SKM-1 (cell line): ENCODE measurements around the gene CLCN3.
"Not testable (repeated sequence)": the region's sequence is repeated elsewhere in the genome, so short reads cannot be mapped to it uniquely, and the experiment has no call there.

Experiments used
- DNase-seq: peaks from one replicate; lab custom pipeline; 2025; ENCODE audit not compliant: unreplicated experiment; lab: John Stamatoyannopoulos, UW

Gene CLCN3

DNA sequence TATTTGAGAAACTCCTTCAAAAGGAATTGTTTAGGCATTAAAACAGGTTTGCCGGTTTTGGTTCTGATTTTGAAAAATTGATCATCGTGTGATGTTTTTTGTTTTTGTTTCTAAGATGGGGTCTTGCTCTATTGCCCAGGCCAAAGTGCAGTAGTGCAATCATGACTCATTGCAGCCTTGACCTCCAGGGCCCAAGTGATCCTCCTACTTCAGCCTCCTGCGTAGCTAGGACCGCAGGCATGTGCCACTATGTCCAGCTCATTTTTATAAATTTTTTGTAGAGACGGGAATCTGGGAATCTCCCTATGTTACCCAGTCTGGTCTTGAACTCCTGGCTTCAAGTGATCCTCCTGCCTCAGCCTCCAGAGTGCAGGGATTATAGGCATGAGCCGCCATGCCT is 35.0 kb downstream of the CLCN3 start:
- DNase-seq, result no peak

DNA sequence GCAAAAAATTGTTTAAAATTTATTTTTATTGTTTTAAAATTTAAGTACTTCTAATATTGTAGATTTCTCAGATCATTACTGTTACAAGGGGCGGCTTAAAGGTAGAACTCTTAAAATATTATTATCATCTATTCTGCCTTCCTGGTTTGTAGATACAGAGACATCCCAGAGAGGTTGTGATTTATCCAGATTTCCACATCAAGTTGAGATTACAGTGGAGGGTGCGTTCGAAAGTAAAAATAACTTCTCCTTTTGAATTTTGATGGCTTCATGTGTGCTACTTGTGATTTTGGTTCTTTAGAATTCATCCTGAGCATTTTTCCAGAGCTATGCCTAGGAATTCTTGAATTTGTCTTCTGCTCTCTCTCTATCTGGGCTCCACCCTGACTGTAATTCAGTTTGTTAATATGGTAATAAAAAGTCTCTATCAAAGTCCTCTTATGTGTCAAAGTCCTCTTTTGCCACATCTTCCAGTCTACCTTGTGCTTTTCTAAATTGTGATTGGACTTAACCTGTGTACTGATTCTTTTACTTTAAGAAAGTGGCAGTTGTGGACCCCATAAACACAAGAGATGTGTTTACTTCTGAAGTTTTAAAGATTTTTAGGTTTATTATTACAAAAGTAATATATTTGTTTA is 37.2 kb downstream of the CLCN3 start:
- no peak for DNase-seq

DNA sequence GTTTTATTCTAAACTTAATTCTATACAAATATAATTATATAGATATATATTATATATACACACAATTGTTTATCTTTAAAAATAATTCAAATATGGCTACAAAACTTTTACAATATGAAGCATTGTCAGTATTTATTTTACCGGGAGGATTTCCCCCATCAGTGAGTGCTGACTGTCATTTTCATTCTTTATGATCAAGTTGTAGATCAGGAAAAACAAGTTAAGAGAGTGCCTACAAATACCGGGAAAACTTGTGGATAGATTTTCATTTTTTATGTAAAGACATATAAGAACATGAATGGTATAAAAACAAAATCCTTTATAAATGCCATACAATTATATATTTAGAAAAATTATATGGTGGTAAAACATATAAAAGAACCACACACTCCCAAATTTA is 37.8 kb downstream of the CLCN3 start:
- no peak for DNase-seq

DNA sequence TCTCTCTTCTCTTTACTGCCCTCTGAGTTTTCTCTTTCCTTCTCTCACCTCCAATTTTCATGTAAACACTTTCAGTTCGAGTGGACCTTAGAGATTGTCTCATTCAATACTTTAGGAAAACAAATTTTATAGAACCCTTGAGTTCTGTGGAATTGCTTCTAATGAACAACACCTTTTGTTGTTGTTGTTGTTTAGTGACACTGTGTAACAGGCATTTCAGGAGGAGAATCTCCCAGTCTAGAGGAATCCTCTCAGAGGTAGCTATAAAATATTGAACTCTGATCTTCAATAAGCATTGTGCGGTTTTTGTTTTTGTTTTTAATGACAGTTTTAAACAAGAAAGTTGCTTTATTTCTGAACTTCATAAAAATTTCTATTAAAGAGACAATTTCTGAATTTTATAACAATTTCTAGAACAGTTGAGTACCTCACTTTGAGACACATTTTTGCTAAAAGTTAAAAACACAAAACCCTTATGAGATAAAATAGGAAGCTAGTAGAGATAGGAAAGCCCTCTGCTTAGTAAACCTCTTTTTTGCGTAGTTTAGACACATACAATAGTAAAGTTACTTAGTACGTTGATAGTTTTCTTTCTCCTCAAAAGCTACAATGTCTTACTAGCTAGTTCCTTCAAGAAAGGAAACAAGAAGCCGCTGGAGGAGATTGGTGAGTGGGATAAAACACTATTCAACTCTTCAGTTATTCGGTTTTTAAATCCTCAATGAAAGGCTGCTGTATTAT is 38.8 kb downstream of the CLCN3 start:
- DNase-seq, result no peak

DNA sequence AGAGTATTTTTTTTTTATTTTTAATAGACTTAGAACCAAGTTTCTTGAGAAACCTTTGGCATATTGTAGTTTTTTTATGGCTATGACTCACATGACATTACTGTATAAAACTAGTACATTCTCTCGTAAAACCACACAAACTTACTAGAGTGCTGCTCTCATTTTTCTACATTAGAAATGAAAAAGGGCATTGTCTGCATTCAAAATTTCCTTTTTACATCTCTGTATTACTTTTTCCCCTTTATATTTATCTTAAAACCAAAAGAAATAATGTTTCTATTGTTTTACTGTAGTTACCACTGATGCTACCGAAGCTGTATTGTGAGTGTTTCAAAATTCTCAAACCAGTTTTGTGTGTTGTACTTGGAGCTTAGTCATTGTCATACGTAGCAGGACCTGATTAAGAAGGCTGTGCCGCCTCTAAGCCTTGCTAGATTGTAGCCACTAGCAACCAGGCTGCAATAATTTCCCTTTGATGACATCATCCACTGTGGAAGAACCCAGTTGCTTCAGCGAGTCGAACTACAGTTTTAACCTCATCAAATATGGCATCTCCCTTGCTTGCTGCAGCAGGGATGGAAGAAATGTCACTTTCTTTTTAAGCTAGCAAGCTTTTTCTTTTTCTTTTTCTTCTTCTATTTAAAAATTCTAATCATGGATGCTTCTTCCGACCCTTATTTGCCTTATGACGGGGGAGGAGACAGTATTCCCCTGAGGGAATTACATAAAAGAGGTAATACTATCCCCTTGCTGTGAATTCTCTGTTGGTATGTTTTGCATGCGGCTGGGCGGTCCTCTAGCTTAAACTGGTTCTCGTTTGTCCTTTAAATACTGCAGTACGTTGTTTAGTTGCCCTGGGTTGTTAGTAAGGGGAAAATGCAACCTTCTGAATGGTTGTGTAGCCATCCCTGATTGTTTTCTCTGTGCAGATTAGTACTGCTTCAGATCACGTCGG is 39.6 kb downstream of the CLCN3 start:
- DNase-seq, result no peak

DNA sequence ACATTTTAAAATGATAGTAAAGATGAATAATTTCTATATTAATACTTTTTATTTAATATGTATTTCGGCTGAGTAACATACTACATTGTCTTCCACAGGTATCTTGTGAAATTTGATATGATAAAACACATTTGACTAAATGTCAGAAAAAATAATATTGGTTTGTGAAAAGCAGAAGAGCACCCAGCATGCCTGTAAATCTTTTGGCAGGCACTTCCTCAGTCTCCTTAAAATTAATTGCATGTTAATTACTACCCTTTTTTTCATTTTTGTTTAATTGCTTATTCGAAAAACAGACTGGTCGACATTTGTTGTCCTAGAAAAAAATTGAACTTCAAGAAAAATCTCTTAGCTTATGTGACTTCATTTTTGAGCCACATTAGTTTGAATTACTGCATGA is 40.6 kb downstream of the CLCN3 start:
- DNase-seq, result no peak

DNA sequence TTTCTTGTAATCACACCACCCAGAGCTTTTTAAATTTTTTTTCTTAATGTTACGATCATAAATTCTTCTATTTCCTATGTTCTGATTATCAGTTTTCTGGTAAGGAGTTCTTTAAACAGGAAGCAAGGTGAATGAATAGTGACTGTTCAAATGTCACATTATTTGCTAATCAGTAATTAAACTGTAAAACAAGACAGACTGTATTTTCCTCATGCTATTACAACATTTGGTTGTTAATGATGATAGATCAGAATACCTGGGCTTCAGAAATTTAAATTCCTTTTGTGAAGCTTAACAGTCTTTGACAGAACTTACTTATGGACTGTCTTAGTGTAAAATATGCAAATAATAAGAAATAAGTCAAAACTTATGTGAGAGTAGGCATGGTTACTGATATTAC is 41.4 kb downstream of the CLCN3 start:
- DNase-seq, result no peak

DNA sequence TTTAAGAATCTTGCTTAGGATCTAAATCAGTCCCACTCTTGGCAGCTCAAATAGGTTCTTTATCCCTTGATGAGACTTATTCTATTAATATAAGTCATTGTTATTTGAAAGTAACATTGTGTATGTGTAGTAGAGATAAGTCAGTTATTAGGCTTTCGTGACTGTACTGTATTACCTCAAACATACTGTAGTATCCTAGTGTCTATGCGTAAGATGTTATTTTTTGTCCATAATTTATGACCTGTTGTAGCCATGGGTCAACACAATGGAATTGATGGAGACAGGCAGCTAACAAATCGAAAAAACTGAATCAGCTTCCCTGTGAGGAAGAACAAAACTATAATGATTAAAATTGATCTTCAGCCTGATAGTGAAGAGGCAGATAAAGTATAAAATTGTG is 41.8 kb downstream of the CLCN3 start:
- DNase-seq, result no peak

DNA sequence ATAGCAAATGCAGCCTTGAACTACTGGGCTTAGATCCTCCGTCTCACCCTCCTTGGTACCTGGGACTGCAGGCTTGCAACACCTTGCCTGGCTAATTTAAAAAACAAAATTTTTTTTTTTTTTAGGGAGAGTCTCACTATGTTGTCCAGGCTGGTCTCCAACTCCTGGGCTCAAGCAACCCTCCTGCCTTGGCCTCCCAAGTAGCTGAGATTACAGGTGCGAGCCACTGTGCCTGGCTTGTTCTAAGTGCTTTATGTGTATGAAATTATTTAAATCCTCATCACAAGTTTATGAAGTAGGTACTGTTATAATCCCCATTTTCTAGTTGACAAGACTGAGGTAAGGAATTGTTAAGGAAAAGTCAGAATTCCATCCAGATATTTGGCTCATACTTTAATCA is 43.0 kb downstream of the CLCN3 start:
- DNase-seq, result no peak

DNA sequence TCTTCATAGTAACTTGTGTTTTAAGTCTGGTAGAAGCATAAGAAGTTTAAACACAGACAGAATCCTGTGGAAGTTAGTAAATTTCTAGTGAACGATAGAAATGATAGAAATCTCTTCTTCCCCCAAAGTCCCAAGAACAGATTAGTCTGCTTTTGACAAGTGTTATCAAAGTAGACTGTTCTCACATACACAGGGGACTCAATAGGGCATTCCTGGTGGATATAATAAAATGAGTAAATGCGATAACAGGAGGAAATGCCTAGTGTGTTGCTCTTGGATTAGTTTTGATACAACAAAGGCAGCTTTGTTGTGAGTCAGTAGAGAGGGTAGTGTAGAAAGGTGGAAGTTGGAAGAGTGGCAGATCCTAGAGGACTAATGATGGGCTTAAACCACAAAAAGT is 43.5 kb downstream of the CLCN3 start:
- DNase-seq, result no peak

DNA sequence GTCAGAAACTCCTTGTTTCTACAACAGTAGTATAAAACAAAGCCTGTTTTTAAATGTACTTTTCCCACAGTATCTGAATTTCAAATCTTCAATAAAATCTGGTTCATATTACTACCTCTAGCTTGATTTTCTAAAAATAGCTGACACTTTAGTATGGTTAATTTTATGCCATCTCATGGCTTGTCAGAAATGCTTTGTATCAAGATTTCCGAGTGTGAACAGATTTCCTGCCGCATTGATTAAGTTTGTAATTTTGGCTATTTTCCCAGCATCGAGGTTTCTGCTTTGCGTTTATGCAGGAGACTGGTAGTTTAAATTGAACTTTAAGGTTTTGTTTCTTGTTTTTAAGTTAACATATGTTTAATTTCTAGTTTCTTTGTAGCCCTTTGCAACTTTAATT is 44.2 kb downstream of the CLCN3 start:
- no peak for DNase-seq

DNA sequence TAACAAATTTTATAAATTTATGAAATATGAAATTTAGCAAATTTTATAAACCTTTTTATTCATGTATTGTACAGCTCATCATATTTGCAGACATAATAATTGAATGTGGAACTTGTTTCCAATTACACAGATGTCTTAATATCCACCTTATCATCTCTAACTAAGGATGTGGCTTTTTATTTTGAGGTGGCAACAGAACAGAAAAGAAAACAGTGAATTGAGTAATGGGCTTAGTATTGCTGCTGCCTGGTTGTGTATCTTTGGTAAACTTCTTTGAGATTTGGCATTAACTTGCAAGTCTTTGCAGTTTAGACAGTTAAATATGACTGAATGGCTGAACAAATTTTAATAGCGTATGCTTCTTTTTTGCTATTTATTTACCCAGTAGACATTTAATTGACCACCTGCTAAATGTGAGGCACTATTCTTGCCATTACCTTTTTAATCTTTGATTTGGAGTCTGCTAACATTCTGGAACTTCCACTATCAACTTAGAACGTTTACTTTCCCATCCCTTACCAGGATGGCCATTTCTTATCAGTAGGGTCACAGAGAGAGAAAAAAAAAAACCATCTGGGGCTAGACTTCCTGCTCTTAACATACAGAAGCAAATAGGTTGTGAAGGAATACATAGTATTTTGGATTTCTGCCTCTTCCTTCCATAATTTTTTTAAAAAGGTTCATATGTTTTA is 44.8 kb downstream of the CLCN3 start:
- no peak for DNase-seq

DNA sequence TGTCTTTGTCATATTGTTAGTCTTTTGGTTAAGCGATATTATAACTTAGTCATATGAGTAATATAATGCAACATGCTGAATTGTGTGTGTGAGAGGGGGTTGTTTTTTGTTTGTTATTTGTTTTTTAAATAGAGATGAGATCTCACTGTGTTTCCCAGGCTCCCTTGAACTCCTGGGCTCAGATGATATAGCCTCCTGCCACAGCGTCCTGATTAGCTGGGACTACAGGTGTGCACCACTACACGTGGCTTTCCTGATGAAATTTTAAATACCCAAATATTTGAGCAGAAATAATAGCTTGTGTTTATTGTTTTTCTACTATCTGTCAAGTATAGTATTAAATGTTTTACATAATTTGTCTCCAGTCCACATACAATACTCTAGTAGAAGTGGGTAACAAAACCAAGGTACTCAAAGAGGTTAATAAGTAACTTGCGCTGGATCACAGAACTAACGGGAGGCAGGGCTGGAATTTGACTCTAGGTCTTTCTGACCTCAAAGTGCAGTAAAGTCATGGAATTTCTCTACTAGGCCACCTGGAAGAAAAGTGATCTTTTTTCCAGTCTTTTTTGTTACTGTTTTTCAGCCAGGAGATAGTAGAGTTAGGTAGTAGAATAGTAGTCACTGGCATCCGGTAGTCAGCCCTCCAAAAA is 47.8 kb downstream of the CLCN3 start:
- DNase-seq, result no peak

DNA sequence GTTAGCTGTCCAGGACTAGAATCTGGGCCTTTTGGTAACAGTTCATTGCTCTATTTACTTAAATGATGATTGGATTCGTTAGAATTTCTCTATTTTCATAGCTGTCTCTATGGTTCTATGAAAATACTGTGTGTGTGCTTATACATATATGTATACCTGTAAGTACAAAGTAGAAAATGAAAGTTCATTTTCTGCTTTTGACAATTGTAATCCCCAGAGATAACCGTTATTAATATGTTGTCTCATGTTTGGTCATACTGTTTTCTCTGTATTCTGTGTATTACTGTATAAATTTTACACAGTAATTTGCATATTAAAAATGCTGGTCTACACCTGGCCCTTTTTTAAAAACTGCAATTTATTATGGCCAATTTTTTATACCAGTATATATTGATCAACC is 55.4 kb downstream of the CLCN3 start:
- no peak for DNase-seq

DNA sequence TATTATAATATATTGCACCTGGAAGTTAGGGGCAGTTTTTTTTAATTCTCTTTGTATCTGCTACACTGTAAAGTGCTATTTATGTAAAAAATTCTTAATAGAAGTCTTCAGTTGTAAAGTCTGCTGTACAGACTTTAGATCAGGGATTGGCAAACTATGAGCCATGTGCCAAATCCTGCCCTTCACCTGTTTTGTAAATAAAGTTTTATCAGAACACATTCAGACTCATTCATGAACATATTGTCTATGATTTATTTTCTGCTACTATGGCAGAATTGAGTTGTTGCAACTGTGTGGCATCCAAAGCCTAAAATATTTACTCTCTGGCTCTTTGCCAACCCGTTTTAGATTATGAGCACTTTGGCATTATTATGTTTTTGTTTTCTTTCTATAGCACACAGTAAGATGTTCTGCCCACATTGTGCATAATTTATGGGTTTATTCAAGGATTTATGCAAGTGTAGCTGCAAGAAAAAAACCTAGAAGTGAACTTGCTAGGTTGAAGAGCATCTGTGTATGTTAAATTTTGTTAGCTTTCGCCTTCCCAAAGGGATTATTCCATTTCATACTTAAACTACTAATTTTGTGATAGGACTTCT is 56.9 kb downstream of the CLCN3 start:
- no peak for DNase-seq

DNA sequence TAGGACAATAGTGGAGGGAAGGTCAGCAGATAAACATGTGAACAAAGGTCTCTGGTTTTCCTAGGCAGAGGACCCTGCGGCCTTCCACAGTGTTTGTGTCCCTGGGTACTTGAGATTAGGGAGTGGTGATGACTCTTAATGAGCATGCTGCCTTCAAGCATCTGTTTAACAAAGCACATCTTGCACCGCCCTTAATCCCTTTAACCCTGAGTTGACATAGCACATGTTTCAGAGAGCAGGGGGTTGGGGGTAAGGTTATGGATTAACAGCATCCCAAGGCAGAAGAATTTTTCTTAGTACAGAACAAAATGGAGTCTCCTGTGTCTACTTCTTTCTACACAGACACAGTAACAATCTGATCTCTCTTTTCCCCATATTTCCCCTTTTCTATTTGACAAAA is 58.1 kb downstream of the CLCN3 start:
- not testable (repeated sequence) for DNase-seq

DNA sequence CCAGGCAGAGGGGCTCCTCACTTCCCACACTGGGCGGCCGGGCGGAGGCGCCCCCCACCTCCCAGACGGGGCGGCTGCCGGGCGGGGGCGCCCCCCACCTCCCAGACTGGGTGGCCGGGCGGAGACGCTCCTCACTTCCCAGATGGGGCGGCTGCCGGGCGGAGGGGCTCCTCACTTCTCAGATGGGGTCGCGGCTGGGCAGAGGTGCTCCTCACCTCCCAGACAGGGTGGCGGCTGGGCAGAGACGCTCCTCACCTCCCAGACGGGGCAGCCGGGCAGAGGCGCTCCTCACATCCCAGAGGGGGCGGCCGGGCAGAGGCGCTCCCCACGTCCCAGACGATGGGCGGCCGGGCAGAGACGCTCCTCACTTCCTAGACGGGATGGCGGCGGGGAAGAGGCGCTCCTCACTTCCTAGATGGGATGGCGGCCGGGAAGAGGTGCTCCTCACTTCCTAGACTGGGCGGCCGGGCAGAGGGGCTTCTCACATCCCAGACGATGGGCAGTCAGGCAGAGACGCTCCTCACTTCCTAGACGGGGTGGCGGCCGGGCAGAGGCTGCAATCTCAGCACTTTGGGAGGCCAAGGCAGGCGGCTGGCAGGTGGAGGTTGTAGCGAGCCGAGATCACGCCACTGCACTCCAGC is 58.7 kb downstream of the CLCN3 start:
- DNase-seq, result not testable (repeated sequence)

DNA sequence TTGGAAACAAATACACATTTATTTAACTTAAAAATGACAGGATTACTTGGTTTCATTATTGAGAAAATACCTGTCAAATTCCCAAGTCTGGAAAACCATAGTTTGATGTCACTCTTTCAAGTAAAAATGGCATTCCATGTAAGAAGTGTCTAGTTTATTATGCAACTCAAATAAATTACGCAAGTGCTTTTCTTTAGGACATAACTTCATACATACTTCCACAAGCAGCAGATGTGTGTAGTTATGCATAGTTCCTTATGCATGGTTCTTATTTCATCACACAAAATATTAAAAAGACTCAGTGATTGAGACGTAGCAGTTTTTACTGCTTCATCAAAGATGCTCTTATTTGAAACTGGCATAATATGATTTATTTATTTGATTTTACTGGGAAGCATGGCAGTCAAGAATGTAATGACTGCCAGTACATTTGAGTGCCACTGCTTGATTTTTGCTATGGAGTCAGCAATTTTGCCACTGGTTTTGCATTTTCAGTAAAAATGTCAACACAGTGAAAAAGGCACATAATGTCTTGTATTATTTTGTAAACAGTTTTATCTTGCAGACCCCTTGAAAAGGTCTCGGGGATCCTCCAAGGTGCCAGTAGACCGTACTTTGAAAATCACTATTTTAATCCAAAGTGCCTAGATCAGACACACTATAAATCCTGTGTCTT is 62.1 kb downstream of the CLCN3 start:
- no peak for DNase-seq

DNA sequence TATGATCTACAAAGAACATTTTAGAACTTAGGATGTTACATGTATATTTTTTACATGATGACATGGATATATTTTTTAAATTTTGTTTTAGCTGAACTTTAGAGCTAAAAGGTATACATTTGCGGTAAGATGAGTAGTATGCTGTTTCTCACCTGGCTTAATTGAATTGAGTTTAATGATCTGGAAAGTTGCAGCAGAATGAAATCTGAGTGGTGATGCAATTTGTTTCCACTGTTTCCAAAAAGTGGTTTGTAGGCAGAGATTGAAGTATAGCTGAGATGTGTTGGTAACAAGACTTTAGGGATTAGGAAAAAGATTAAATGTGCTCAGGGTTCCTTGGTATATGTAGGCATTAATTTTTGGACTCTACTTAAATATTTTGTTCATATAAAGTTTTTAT is 69.3 kb downstream of the CLCN3 start:
- DNase-seq, result no peak
